ENCODE results near the gene PHLDA1. TPM values are rescaled to one million over a fixed set of nuclear protein-coding genes. Genes with fewer than 3 reads are reported as not detected.

The PHLDA1 gene
- polyA plus RNA-seq, 1 donor (not counting 4 experiments of a cell fraction or from before 2014, with no cell fraction given), result 144 TPM

GRCh38 chr12:76014007-76014406 lies 17.6 kb downstream of the PHLDA1 start:
- no peak for TF ChIP-seq EZH2 (IDR thresholded peaks at IDR 0.05; ENCODE audit: low read length)
- TF ChIP-seq, protein P1, sequence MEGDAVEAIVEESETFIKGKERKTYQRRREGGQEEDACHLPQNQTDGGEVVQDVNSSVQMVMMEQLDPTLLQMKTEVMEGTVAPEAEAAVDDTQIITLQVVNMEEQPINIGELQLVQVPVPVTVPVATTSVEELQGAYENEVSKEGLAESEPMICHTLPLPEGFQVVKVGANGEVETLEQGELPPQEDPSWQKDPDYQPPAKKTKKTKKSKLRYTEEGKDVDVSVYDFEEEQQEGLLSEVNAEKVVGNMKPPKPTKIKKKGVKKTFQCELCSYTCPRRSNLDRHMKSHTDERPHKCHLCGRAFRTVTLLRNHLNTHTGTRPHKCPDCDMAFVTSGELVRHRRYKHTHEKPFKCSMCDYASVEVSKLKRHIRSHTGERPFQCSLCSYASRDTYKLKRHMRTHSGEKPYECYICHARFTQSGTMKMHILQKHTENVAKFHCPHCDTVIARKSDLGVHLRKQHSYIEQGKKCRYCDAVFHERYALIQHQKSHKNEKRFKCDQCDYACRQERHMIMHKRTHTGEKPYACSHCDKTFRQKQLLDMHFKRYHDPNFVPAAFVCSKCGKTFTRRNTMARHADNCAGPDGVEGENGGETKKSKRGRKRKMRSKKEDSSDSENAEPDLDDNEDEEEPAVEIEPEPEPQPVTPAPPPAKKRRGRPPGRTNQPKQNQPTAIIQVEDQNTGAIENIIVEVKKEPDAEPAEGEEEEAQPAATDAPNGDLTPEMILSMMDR (optimal IDR thresholded peaks at IDR 0.05 in 1 of 3, IDR thresholded peaks at IDR 0.05 in 1 of 3, conservative IDR thresholded peaks at IDR 0.05 in 1 of 3; ENCODE audit: extremely low read depth in 1 of 3, insufficient read depth in 2 of 3, low read length in 3 of 3), result no peak
- H3K36me3 ChIP-seq (ENCODE audit: control insufficient read depth in 2 of 2, extremely low read depth in 1 of 2, insufficient read depth in 2 of 2, low read length in 2 of 2), result no peaks in the 10 kb centered on the region
- no peak overlapping the region for H3K4me2 ChIP-seq (ENCODE audit: control insufficient read depth, extremely low read depth, insufficient read depth, low read depth, low read length)
- dilution Hi-C loops (cut with MboI; ENCODE audit: extremely low pct_ligation_motif_present, low sequenced_read_pairs), result no loop called here
- DNase-seq (ENCODE audit: low read depth, low spot score), result no peak
- H3K27me3 ChIP-seq (ENCODE audit: control insufficient read depth, extremely low read depth, insufficient read depth, low read length), result no peaks in the 10 kb centered on the region
- no peak overlapping the region for H3K4me3 ChIP-seq (ENCODE audit: control insufficient read depth in 2 of 3, extremely low read depth in 1 of 3, insufficient read depth in 2 of 3, low read depth in 1 of 3, low read length in 3 of 3)
- no peak for FAIRE-seq
- no peak overlapping the region for H3K9ac ChIP-seq (ENCODE audit: control insufficient read depth, extremely low read depth, insufficient read depth, low read length)
- H4K20me1 ChIP-seq (ENCODE audit: control insufficient read depth, extremely low read depth, insufficient read depth, low read length), result no peaks in the 10 kb centered on the region
- peaks cover 35% of the 10 kb centered on the region for H3K4me1 ChIP-seq (ENCODE audit: control insufficient read depth, extremely low read depth, insufficient read depth, low read length)
- H2AFZ ChIP-seq (ENCODE audit: control insufficient read depth, low read length), result no peak overlapping the region
- no peaks in the 10 kb centered on the region for H3K9me1 ChIP-seq (ENCODE audit: control insufficient read depth, extremely low read depth, insufficient read depth, low read length)
- no peaks in the 10 kb centered on the region for H3K9me3 ChIP-seq (ENCODE audit: control insufficient read depth, low read depth, low read length)
- H3K79me2 ChIP-seq (ENCODE audit: control insufficient read depth, insufficient read depth, low read length), result no peaks in the 10 kb centered on the region
- H3K27ac ChIP-seq (ENCODE audit: control insufficient read depth, insufficient read depth, low read length), result no peak overlapping the region

DNA sequence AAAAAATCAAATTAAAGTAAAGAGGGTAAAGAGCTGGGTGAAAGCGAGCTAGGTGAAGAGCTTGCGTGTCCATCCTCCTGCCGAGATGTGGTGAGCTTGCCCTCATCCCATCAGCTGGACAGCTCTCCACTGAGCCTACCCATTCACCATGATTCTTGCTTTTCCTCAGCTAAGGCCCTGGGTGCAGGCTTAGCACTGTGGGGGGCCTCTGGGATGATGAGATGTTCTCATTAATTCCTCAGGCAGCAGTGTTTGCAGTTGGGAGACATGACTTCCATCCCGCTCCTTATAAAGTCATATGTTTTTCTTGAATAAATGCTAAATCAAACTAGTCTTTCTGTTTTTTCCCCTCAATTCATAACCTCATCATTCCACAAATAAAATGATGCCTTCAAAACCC lies 18.0 kb downstream of the PHLDA1 start:
- Histone ChIP-seq H3K79me2 (ENCODE audit: control insufficient read depth, insufficient read depth, low read length) (no peaks in the 10 kb centered on the region), H3K4me1 (ENCODE audit: control insufficient read depth, extremely low read depth, insufficient read depth, low read length) (peaks cover 31% of the 10 kb centered on the region), H3K4me2 (ENCODE audit: control insufficient read depth, extremely low read depth, insufficient read depth, low read depth, low read length) (no peak overlapping the region), H3K27ac (ENCODE audit: control insufficient read depth, insufficient read depth, low read length) (no peak overlapping the region), H3K27me3 (ENCODE audit: control insufficient read depth, extremely low read depth, insufficient read depth, low read length) (no peaks in the 10 kb centered on the region), H3K9ac (ENCODE audit: control insufficient read depth, extremely low read depth, insufficient read depth, low read length) (no peak overlapping the region), H4K20me1 (ENCODE audit: control insufficient read depth, extremely low read depth, insufficient read depth, low read length) (no peaks in the 10 kb centered on the region), H3K9me3 (ENCODE audit: control insufficient read depth, low read depth, low read length) (no peaks in the 10 kb centered on the region), H2AFZ (ENCODE audit: control insufficient read depth, low read length) (no peak overlapping the region), H3K36me3 (ENCODE audit: control insufficient read depth in 2 of 2, extremely low read depth in 1 of 2, insufficient read depth in 2 of 2, low read length in 2 of 2) (no peaks in the 10 kb centered on the region), H3K4me3 (ENCODE audit: control insufficient read depth in 2 of 3, extremely low read depth in 1 of 3, insufficient read depth in 2 of 3, low read depth in 1 of 3, low read length in 3 of 3) (no peak overlapping the region), H3K9me1 (ENCODE audit: control insufficient read depth, extremely low read depth, insufficient read depth, low read length) (no peaks in the 10 kb centered on the region)
- no peak for DNase-seq (ENCODE audit: low read depth, low spot score)
- no peak for FAIRE-seq
- dilution Hi-C loops (cut with MboI; ENCODE audit: extremely low pct_ligation_motif_present, low sequenced_read_pairs), result no loop called here
- TF ChIP-seq, protein P1 (optimal IDR thresholded peaks at IDR 0.05 in 1 of 3, IDR thresholded peaks at IDR 0.05 in 1 of 3, conservative IDR thresholded peaks at IDR 0.05 in 1 of 3; ENCODE audit: extremely low read depth in 1 of 3, insufficient read depth in 2 of 3, low read length in 3 of 3), result no peak
- no peak for TF ChIP-seq EZH2 (IDR thresholded peaks at IDR 0.05; ENCODE audit: low read length)

Measured in keratinocyte (primary cell).